Measurements from ENCODE around the gene RDH13. TPM values are rescaled to one million over a fixed set of nuclear protein-coding genes. Genes with fewer than 3 reads are reported as not detected.
"Not testable (repeated sequence)": the region's sequence is repeated elsewhere in the genome, so short reads cannot be mapped to it uniquely, and the experiment has no call there.

The RDH13 gene
- total and polyA plus RNA-seq, 4 donors: 8.9 to 11.7 (median 9.5) TPM

- Histone ChIP-seq H3K9ac (ENCODE audit: low read depth in 1 of 2, low read length in 2 of 2) (no peak overlapping the region), H3K27me3 (ENCODE audit: control insufficient read depth in 4 of 4, insufficient read depth in 4 of 4, low read length in 3 of 4) (no peaks in the 10 kb centered on the region), H3K4me1 (ENCODE audit: control insufficient read depth in 4 of 4, insufficient read depth in 4 of 4, low read length in 3 of 4) (peaks cover 0 to 11% (median 3%) of the 10 kb centered on the region in 4 donors), H3K9me3 (ENCODE audit: control insufficient read depth in 4 of 4, low read length in 3 of 4) (no peaks in the 10 kb centered on the region), H3K4me3 (ENCODE audit: low read depth in 1 of 3, low read length in 3 of 3) (no peak overlapping the region), H3K27ac (ENCODE audit: low read depth in 1 of 2, low read length in 2 of 2) (no peak overlapping the region), H3K36me3 (ENCODE audit: control insufficient read depth in 4 of 4, insufficient read depth in 3 of 4, low read depth in 1 of 4, low read length in 3 of 4) (peaks cover 0 to 30% (median 7%) of the 10 kb centered on the region in 4 donors)
- DNase-seq (ENCODE audit: low spot score): no peak
- 92% methylated on average over 20 of the region's 20 CpGs for WGBS
- TF ChIP-seq ATF3 (IDR thresholded peaks at IDR 0.05) (no peak), ZBTB33 (IDR thresholded peaks at IDR 0.05) (no peak), RXRA (IDR thresholded peaks at IDR 0.05) (no peak), SP1 (IDR thresholded peaks at IDR 0.05) (no peak), FOXA2 (IDR thresholded peaks at IDR 0.05) (no peak), HNF4A (conservative IDR thresholded peaks at IDR 0.05) (no peak), RAD21 (IDR thresholded peaks at IDR 0.05) (no peak), FOXA1 (IDR thresholded peaks at IDR 0.05) (no peak), HNF4G (IDR thresholded peaks at IDR 0.05) (no peak), CTCF (IDR thresholded peaks at IDR 0.05; ENCODE audit: low read depth, low read length, missing input control) (no peak), JUND (IDR thresholded peaks at IDR 0.05) (no peak)
Measured at GRCh38 chr19:55109527-55110291, 46.8 kb upstream of the RDH13 start.

- not testable (repeated sequence) for H3K27me3 ChIP-seq (ENCODE audit: control insufficient read depth in 4 of 4, insufficient read depth in 4 of 4, low read length in 3 of 4); H3K9me3 ChIP-seq (ENCODE audit: control insufficient read depth in 4 of 4, low read length in 3 of 4); H3K27ac ChIP-seq (ENCODE audit: low read depth in 1 of 2, low read length in 2 of 2); H3K4me3 ChIP-seq (ENCODE audit: low read depth in 1 of 3, low read length in 3 of 3); H3K4me1 ChIP-seq (ENCODE audit: control insufficient read depth in 4 of 4, insufficient read depth in 4 of 4, low read length in 3 of 4); DNase-seq (ENCODE audit: low spot score); H3K9ac ChIP-seq (ENCODE audit: low read depth in 1 of 2, low read length in 2 of 2)
- H3K36me3 ChIP-seq (ENCODE audit: control insufficient read depth in 4 of 4, insufficient read depth in 3 of 4, low read depth in 1 of 4, low read length in 3 of 4): peaks cover 4 to 36% (median 10%) of the 10 kb centered on the region in 4 donors
- WGBS: 96% methylated on average over 3 of the region's 3 CpGs
Measured at GRCh38 chr19:55107252-55107651, 44.3 kb upstream of the RDH13 start.

- Histone ChIP-seq H3K9me3 (ENCODE audit: control insufficient read depth in 4 of 4, low read length in 3 of 4) (no peaks in the 10 kb centered on the region), H3K4me3 (ENCODE audit: low read depth in 1 of 3, low read length in 3 of 3) (no peak overlapping the region), H3K9ac (ENCODE audit: low read depth in 1 of 2, low read length in 2 of 2) (no peak overlapping the region), H3K4me1 (ENCODE audit: control insufficient read depth in 4 of 4, insufficient read depth in 4 of 4, low read length in 3 of 4) (no peaks in the 10 kb centered on the region), H3K36me3 (ENCODE audit: control insufficient read depth in 4 of 4, insufficient read depth in 3 of 4, low read depth in 1 of 4, low read length in 3 of 4) (peaks cover 7 to 39% (median 13%) of the 10 kb centered on the region in 4 donors), H3K27me3 (ENCODE audit: control insufficient read depth in 4 of 4, insufficient read depth in 4 of 4, low read length in 3 of 4) (no peaks in the 10 kb centered on the region), H3K27ac (ENCODE audit: low read depth in 1 of 2, low read length in 2 of 2) (no peak overlapping the region)
- no peak for DNase-seq (ENCODE audit: low spot score)
- 97% methylated on average over 6 of the region's 6 CpGs for WGBS
- TF ChIP-seq YY1 (IDR thresholded peaks at IDR 0.05): no peak
- TF ChIP-seq HNF4G (IDR thresholded peaks at IDR 0.05): no peak
- TF ChIP-seq FOXA2 (IDR thresholded peaks at IDR 0.05): no peak
- TF ChIP-seq NR2F2 (IDR thresholded peaks at IDR 0.05): no peak
- TF ChIP-seq GABPA (IDR thresholded peaks at IDR 0.05 in 1 of 2, conservative IDR thresholded peaks at IDR 0.05 in 1 of 2): no peak
- TF ChIP-seq RAD21 (IDR thresholded peaks at IDR 0.05): no peak
- no peak for TF ChIP-seq CTCF (IDR thresholded peaks at IDR 0.05; ENCODE audit: low read depth, low read length, missing input control)
- no peak for TF ChIP-seq SP1 (IDR thresholded peaks at IDR 0.05)
- no peak for TF ChIP-seq TAF1 (conservative IDR thresholded peaks at IDR 0.05)
- TF ChIP-seq ATF3 (IDR thresholded peaks at IDR 0.05): no peak
- TF ChIP-seq EGR1 (IDR thresholded peaks at IDR 0.05; ENCODE audit: low read depth in 2 of 2): no peak
- no peak for TF ChIP-seq RXRA (IDR thresholded peaks at IDR 0.05)
- TF ChIP-seq JUND (IDR thresholded peaks at IDR 0.05): no peak
Measured at GRCh38 chr19:55106591-55106990, 43.6 kb upstream of the RDH13 start.
